ENCODE results near the gene SYNGR3. TPM values are rescaled to one million over a fixed set of nuclear protein-coding genes. Genes with fewer than 3 reads are reported as not detected.
A peak's percentile ranks its signal among the peaks of the same experiment; 100 is the strongest.

The SYNGR3 gene
- total RNA-seq, 1 experiment from 2014 or later = 0.68 TPM

GRCh38 chr16:2027024-2028010 is 37.5 kb downstream of the SYNGR3 start:
- Mint-ChIP-seq H3K27me3 (ENCODE audit: insufficient read depth, unreplicated experiment) (no peaks in the 10 kb centered on the region), H3K9me3 (ENCODE audit: unreplicated experiment) (no peaks in the 10 kb centered on the region), H3K4me1 (ENCODE audit: insufficient read depth, unreplicated experiment) (peaks cover 9% of the 10 kb centered on the region), H3K4me3 (ENCODE audit: unreplicated experiment) (peak overlapping the region; percentile 70), H3K36me3 (ENCODE audit: insufficient read depth, unreplicated experiment) (peaks cover 12% of the 10 kb centered on the region), H3K27ac (ENCODE audit: low read depth, unreplicated experiment) (no peak overlapping the region)
- CTCF ChIA-PET = interaction anchor here (0.6 to 2.0 kb wide), 6 partner anchors 10 to 113 kb away, joined by 3 to 9 read pairs (median 3); no protein-coding TSS in a partner anchor
- DNase-seq (ENCODE audit: unreplicated experiment) = no peak
- TF ChIP-seq CTCF (IDR thresholded peaks at IDR 0.05; ENCODE audit: unreplicated experiment) = no peak
- intact Hi-C loops (cut with micrococcal nuclease) = no loop called here
- POLR2A ChIA-PET = interaction anchor here (0.6 to 2.6 kb wide), 10 partner anchors 14 to 136 kb away, joined by 3 to 11 read pairs (median 4); partner anchors contain the start of genes NTHL1, TBL3 and TSC2
- BruUV-seq (replicated peaks) = no TSS peak

- DNase-seq (ENCODE audit: unreplicated experiment) = no peak
- no TSS peak for BruUV-seq (replicated peaks)
- intact Hi-C loops (cut with micrococcal nuclease) = no loop called here
- H3K27ac Mint-ChIP-seq (ENCODE audit: low read depth, unreplicated experiment) = no peak overlapping the region
- H3K4me1 Mint-ChIP-seq (ENCODE audit: insufficient read depth, unreplicated experiment) = peaks cover under 1% of the 10 kb centered on the region
- peak overlapping the region; percentile 70 for H3K4me3 Mint-ChIP-seq (ENCODE audit: unreplicated experiment)
- H3K36me3 Mint-ChIP-seq (ENCODE audit: insufficient read depth, unreplicated experiment) = peaks cover 7% of the 10 kb centered on the region
- ChIA-PET POLR2A (interaction anchor here (0.6 to 2.6 kb wide), 6 partner anchors 13 to 132 kb away, joined by 3 to 11 read pairs (median 4); partner anchors contain the start of genes NTHL1, TBL3 and TSC2), CTCF (interaction anchor here (0.6 to 1.1 kb wide), 4 partner anchors 11 to 20 kb away, joined by 3 read pairs; no protein-coding TSS in a partner anchor)
- H3K9me3 Mint-ChIP-seq (ENCODE audit: unreplicated experiment) = no peaks in the 10 kb centered on the region
- H3K27me3 Mint-ChIP-seq (ENCODE audit: insufficient read depth, unreplicated experiment) = no peaks in the 10 kb centered on the region
- no peak for TF ChIP-seq CTCF (IDR thresholded peaks at IDR 0.05; ENCODE audit: unreplicated experiment)
Measured at GRCh38 chr16:2028146-2028545, 38.4 kb downstream of the SYNGR3 start.

GRCh38 chr16:2028620-2029220 is 39.0 kb downstream of the SYNGR3 start:
- no peak for TF ChIP-seq CTCF (IDR thresholded peaks at IDR 0.05; ENCODE audit: unreplicated experiment)
- Mint-ChIP-seq H3K4me3 (ENCODE audit: unreplicated experiment) (no peak overlapping the region), H3K4me1 (ENCODE audit: insufficient read depth, unreplicated experiment) (no peaks in the 10 kb centered on the region), H3K27ac (ENCODE audit: low read depth, unreplicated experiment) (no peak overlapping the region), H3K27me3 (ENCODE audit: insufficient read depth, unreplicated experiment) (no peaks in the 10 kb centered on the region), H3K9me3 (ENCODE audit: unreplicated experiment) (no peaks in the 10 kb centered on the region), H3K36me3 (ENCODE audit: insufficient read depth, unreplicated experiment) (peaks cover 7% of the 10 kb centered on the region)
- DNase-seq (ENCODE audit: unreplicated experiment) = no peak
- intact Hi-C loops (cut with micrococcal nuclease) = no loop called here
- ChIA-PET POLR2A (interaction anchor here (2.0 to 2.6 kb wide), 2 partner anchors 19 to 21 kb away, joined by 5 to 11 read pairs; partner anchors contain the start of genes NTHL1 and TSC2), CTCF (interaction anchor here (1.1 kb wide), 1 partner anchor 18 kb away, joined by 3 read pairs; no protein-coding TSS in a partner anchor)
- no TSS peak for BruUV-seq (replicated peaks)

GRCh38 chr16:2029350-2029749 is 39.6 kb downstream of the SYNGR3 start:
- no peak for TF ChIP-seq CTCF (IDR thresholded peaks at IDR 0.05; ENCODE audit: unreplicated experiment)
- ChIA-PET POLR2A (interaction anchor here (0.6 kb wide), 1 partner anchor 10 kb away, joined by 5 read pairs; the partner anchor contains the start of gene NPW), CTCF (no interaction called here)
- intact Hi-C loops (cut with micrococcal nuclease) = no loop called here
- peaks cover 7% of the 10 kb centered on the region for H3K36me3 Mint-ChIP-seq (ENCODE audit: insufficient read depth, unreplicated experiment)
- H3K9me3 Mint-ChIP-seq (ENCODE audit: unreplicated experiment) = no peaks in the 10 kb centered on the region
- no peak overlapping the region for H3K27ac Mint-ChIP-seq (ENCODE audit: low read depth, unreplicated experiment)
- no peak for DNase-seq (ENCODE audit: unreplicated experiment)
- no peaks in the 10 kb centered on the region for H3K27me3 Mint-ChIP-seq (ENCODE audit: insufficient read depth, unreplicated experiment)
- no peaks in the 10 kb centered on the region for H3K4me1 Mint-ChIP-seq (ENCODE audit: insufficient read depth, unreplicated experiment)
- no TSS peak for BruUV-seq (replicated peaks)
- H3K4me3 Mint-ChIP-seq (ENCODE audit: unreplicated experiment) = no peak overlapping the region
